Prostate gland (tissue), 2 donors: ENCODE data around the gene SHD. TPM values are rescaled to one million over a fixed set of nuclear protein-coding genes. Genes with fewer than 3 reads are reported as not detected.

Experiments used
- DNase-seq: peaks from one replicate; pipeline ENCODE4 v3.0.0-alpha.2; 2019; ENCODE audit warnings: low spot score
- H3K27ac ChIP-seq, 2 donors: fragments of 200-600 bp; sonication (generic); 2 replicates each; pipeline ENCODE4 v1.5.1; 2017 to 2019
- H3K27me3 ChIP-seq: fragments of 200-600 bp; sonication (generic); replicated peaks from 2 replicates; pipeline ENCODE4 v1.5.1; 2019; ENCODE audit not compliant: insufficient read depth
- H3K36me3 ChIP-seq, 2 donors: fragments of 200-600 bp; sonication (generic); 1 replicate in 1 of 2; 2 replicates in 1 of 2; pipeline versions ENCODE4 v1.5.1 to v1.8.1; 2017 to 2019
- H3K4me1 ChIP-seq: fragments of 200-600 bp; sonication (generic); replicated peaks from 2 replicates; pipeline ENCODE4 v1.5.1; 2019
- H3K4me3 ChIP-seq, 2 donors: fragments of 200-600 bp; sonication (generic); 2 replicates each; pipeline ENCODE4 v1.5.1; 2017 to 2019
- H3K9me3 ChIP-seq: fragments of 200-600 bp; sonication (generic); 2 replicates; pipeline ENCODE4 v1.5.1; 2017
- CTCF ChIP-seq, 4 experiments: fragments of 200-600 bp in 2 of 4; fragments of 450-650 bp in 2 of 4; sonication (generic) in 2 of 4; IDR thresholded peaks; 1 replicate in 3 of 4; 2 replicates in 1 of 4; pipeline ENCODE4 v1.5.1; 2016 to 2019; ENCODE audit warnings: antibody characterized with exemption in 4 of 4, mild to moderate bottlenecking in 2 of 4, moderate library complexity in 2 of 4
- POLR2A ChIP-seq: fragments of 450-650 bp; IDR thresholded peaks from one replicate; pipeline ENCODE4 v1.6.1; 2016; ENCODE audit warnings: antibody characterized with exemption, mild to moderate bottlenecking
- POLR2AphosphoS5 ChIP-seq: sonication (generic); formaldehyde crosslinking; IDR thresholded peaks from one replicate; pipeline ENCODE4 v1.6.1; 2017; ENCODE audit warnings: antibody characterized with exemption
- WGBS: methylation state at CpG from one replicate; pipeline ENCODE4 v1.1.5; 2018; 5-methylcytosine and 5-hydroxymethylcytosine counted together
- intact Hi-C: fragments of 100-400 bp; cut with DNase I; formaldehyde crosslinking; loops from one replicate; pipeline ENCODE4 v1.14.2; 2022
- total RNA-seq, 2 donors: library from RNA; depleted of rRNA; stranded (reverse); fragments of >200 nt; gene quantifications; one replicate each; pipeline ENCODE4 v1.1.0, GENCODE V29; 2016

SHD gene
- total RNA-seq, 2 donors from 2014 or later: 0.62 to 18.0 TPM

- no peaks in the 10 kb centered on the region for H3K4me1 ChIP-seq
- no peak overlapping the region for H3K27ac ChIP-seq
- peaks cover 14% of the 10 kb centered on the region for H3K27me3 ChIP-seq
- no peak for DNase-seq
- no peak overlapping the region for H3K4me3 ChIP-seq
- no peak for TF ChIP-seq POLR2A
- TF ChIP-seq POLR2AphosphoS5: no peak
- no peak for TF ChIP-seq CTCF (IDR thresholded peaks at IDR 0.05)
- H3K9me3 ChIP-seq: no peaks in the 10 kb centered on the region
- WGBS: 37% methylated on average over 4 of the region's 4 CpGs
- H3K36me3 ChIP-seq: no peaks in the 10 kb centered on the region
- intact Hi-C loops: no loop called here
Observed at GRCh38 chr19:4278010-4278409, 1.1 kb upstream of the SHD start.

GRCh38 chr19:4279267-4279529 is 132 bp downstream of the SHD start:
- Histone ChIP-seq H3K4me1 (no peaks in the 10 kb centered on the region), H3K36me3 (no peaks in the 10 kb centered on the region), H3K27me3 (peaks cover 14% of the 10 kb centered on the region), H3K9me3 (no peaks in the 10 kb centered on the region), H3K27ac (no peak overlapping the region), H3K4me3 (peak overlapping the region; percentile 13 to 30)
- under 1% methylated on average over 30 of the region's 30 CpGs for WGBS
- intact Hi-C loops: no loop called here
- TF ChIP-seq POLR2A: no peak
- no peak for TF ChIP-seq CTCF (IDR thresholded peaks at IDR 0.05)
- TF ChIP-seq POLR2AphosphoS5: no peak
- DNase-seq: no peak

- DNase-seq: no peak
- H3K4me1 ChIP-seq: no peaks in the 10 kb centered on the region
- H3K4me3 ChIP-seq: peak overlapping the region; percentile 13 to 30
- no peaks in the 10 kb centered on the region for H3K36me3 ChIP-seq
- intact Hi-C loops: no loop called here
- no peaks in the 10 kb centered on the region for H3K9me3 ChIP-seq
- 3% methylated on average over 55 of the region's 71 CpGs for WGBS
- no peak for TF ChIP-seq POLR2A
- no peak for TF ChIP-seq CTCF (IDR thresholded peaks at IDR 0.05)
- no peak for TF ChIP-seq POLR2AphosphoS5
- H3K27me3 ChIP-seq: peaks cover 14% of the 10 kb centered on the region
- H3K27ac ChIP-seq: no peak overlapping the region
Observed at GRCh38 chr19:4279530-4280422, 710 bp downstream of the SHD start.

GRCh38 chr19:4284176-4284958 is 5.3 kb downstream of the SHD start:
- Histone ChIP-seq H3K4me3 (no peak overlapping the region), H3K4me1 (no peaks in the 10 kb centered on the region), H3K36me3 (no peaks in the 10 kb centered on the region), H3K27ac (no peak overlapping the region), H3K9me3 (no peaks in the 10 kb centered on the region), H3K27me3 (peaks cover 12% of the 10 kb centered on the region)
- 38% methylated on average over 20 of the region's 20 CpGs for WGBS
- TF ChIP-seq POLR2AphosphoS5: no peak
- no peak for TF ChIP-seq CTCF (IDR thresholded peaks at IDR 0.05)
- TF ChIP-seq POLR2A: no peak
- intact Hi-C loops: no loop called here
- DNase-seq: no peak
